Measurements from ENCODE around the gene EFHC2. TPM values are rescaled to one million over a fixed set of nuclear protein-coding genes. Genes with fewer than 3 reads are reported as not detected.

Gene EFHC2
- total and polyA plus RNA-seq, 10 of the 15 experiments (the other 5 are each of a cell fraction or from before 2014, with no cell fraction given) = 0.56 TPM; not detected in 9

DNA sequence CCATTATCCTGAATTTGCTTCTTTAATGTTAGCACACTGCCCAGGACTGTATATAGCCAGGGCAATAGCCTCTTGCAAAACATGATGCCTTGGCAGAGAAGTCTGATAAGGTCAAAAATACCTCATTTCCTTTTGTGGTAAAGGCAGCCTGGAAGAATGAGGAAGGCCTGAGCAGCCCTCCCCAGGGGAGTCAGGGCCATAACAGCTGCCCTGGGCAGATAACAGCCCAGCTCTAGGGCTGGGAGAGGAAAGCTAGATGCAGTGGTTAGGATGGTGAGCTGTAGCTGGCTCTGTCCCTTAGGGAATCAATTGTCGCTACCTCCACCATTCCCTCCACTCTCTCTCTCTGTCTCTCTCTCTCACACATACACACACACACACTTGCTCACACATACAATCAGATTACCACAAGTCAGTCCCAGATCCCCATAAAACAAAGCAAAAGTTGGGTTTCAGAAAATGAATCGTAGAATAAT lies 29.2 kb downstream of the EFHC2 start:
- TF ChIP-seq KDM1A (IDR thresholded peaks at IDR 0.05; ENCODE audit: borderline replicate concordance) (no peak), CREM (IDR thresholded peaks at IDR 0.05; ENCODE audit: low read depth) (no peak), TBL1XR1 (IDR thresholded peaks at IDR 0.05; ENCODE audit: low read depth, low read length) (no peak), ZNF274 (IDR thresholded peaks at IDR 0.05; ENCODE audit: insufficient read depth, insufficient read length) (no peak), CBX3 (IDR thresholded peaks at IDR 0.05; ENCODE audit: borderline replicate concordance, low read depth) (no peak), SUPT20H (IDR thresholded peaks at IDR 0.05; ENCODE audit: borderline replicate concordance, control insufficient read depth, low read depth, low read length) (no peak), HCFC1 (IDR thresholded peaks at IDR 0.05; ENCODE audit: low read length) (no peak), CREB1 (IDR thresholded peaks at IDR 0.05; ENCODE audit: low read depth) (no peak), MXI1 (IDR thresholded peaks at IDR 0.05; ENCODE audit: low read depth, low read length) (no peak), WRNIP1 (IDR thresholded peaks at IDR 0.05; ENCODE audit: borderline replicate concordance, low read depth, low read length) (no peak)
- TF ChIP-seq, protein P1, sequence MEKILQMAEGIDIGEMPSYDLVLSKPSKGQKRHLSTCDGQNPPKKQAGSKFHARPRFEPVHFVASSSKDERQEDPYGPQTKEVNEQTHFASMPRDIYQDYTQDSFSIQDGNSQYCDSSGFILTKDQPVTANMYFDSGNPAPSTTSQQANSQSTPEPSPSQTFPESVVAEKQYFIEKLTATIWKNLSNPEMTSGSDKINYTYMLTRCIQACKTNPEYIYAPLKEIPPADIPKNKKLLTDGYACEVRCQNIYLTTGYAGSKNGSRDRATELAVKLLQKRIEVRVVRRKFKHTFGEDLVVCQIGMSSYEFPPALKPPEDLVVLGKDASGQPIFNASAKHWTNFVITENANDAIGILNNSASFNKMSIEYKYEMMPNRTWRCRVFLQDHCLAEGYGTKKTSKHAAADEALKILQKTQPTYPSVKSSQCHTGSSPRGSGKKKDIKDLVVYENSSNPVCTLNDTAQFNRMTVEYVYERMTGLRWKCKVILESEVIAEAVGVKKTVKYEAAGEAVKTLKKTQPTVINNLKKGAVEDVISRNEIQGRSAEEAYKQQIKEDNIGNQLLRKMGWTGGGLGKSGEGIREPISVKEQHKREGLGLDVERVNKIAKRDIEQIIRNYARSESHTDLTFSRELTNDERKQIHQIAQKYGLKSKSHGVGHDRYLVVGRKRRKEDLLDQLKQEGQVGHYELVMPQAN (conservative IDR thresholded peaks at IDR 0.05) = no peak
- TF ChIP-seq, protein P2, sequence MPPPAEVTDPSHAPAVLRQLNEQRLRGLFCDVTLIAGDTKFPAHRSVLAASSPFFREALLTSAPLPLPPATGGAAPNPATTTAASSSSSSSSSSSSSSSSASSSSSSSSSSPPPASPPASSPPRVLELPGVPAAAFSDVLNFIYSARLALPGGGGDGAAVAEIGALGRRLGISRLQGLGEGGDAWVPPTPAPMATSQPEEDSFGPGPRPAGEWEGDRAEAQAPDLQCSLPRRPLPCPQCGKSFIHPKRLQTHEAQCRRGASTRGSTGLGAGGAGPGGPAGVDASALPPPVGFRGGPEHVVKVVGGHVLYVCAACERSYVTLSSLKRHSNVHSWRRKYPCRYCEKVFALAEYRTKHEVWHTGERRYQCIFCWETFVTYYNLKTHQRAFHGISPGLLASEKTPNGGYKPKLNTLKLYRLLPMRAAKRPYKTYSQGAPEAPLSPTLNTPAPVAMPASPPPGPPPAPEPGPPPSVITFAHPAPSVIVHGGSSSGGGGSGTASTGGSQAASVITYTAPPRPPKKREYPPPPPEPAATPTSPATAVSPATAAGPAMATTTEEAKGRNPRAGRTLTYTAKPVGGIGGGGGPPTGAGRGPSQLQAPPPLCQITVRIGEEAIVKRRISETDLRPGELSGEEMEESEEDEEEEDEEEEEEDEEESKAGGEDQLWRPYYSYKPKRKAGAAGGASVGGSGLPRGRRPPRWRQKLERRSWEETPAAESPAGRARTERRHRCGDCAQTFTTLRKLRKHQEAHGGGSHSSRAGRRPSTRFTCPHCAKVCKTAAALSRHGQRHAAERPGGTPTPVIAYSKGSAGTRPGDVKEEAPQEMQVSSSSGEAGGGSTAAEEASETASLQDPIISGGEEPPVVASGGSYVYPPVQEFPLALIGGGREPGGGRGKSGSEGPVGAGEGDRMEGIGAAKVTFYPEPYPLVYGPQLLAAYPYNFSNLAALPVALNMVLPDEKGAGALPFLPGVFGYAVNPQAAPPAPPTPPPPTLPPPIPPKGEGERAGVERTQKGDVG (CRISPR knock-in tag; IDR thresholded peaks at IDR 0.05) = no peak
- TF ChIP-seq, protein P3, sequence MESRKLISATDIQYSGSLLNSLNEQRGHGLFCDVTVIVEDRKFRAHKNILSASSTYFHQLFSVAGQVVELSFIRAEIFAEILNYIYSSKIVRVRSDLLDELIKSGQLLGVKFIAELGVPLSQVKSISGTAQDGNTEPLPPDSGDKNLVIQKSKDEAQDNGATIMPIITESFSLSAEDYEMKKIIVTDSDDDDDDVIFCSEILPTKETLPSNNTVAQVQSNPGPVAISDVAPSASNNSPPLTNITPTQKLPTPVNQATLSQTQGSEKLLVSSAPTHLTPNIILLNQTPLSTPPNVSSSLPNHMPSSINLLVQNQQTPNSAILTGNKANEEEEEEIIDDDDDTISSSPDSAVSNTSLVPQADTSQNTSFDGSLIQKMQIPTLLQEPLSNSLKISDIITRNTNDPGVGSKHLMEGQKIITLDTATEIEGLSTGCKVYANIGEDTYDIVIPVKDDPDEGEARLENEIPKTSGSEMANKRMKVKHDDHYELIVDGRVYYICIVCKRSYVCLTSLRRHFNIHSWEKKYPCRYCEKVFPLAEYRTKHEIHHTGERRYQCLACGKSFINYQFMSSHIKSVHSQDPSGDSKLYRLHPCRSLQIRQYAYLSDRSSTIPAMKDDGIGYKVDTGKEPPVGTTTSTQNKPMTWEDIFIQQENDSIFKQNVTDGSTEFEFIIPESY (IDR thresholded peaks at IDR 0.05) = no peak
- H3K79me2 ChIP-seq (ENCODE audit: control insufficient read depth, insufficient read depth, low read length) = no peaks in the 10 kb centered on the region
- no peak overlapping the region for H3K4me3 ChIP-seq
- H3K9me3 ChIP-seq (replicated peaks; ENCODE audit: control insufficient read depth, insufficient read depth, low read length) = no peaks in the 10 kb centered on the region
- peak; percentile 40; the same call in 1 of the 3 replicates for ATAC-seq
- SMC1A ChIA-PET (ENCODE audit: uncharacterized antibody, unreplicated experiment) = interaction anchor here (0.6 to 1.3 kb wide), 3 partner anchors 11 to 794 kb away, joined by 3 to 4 read pairs (median 4); no protein-coding TSS in a partner anchor
- no TSS peak for BruUV-seq (replicated peaks)
- 46% methylated on average over 2 of the region's 2 CpGs for WGBS (ENCODE audit: insufficient coverage, insufficient replicate concordance, low lambda C conversion rate, missing lambda C conversion rate)
- H3K27me3 ChIP-seq (replicated peaks in 1 of 2; ENCODE audit: control insufficient read depth in 2 of 2, insufficient read depth in 2 of 2, low read length in 1 of 2) = no peaks in the 10 kb centered on the region; a peak in 1 of 4 replicates
- intact Hi-C loops (cut with micrococcal nuclease; ENCODE audit: unreplicated experiment) = no loop called here
- H3K27ac ChIP-seq (ENCODE audit: control insufficient read depth, insufficient read depth) = no peak overlapping the region
- H3K9ac ChIP-seq (ENCODE audit: control insufficient read depth, insufficient read depth, low read length) = no peak overlapping the region
- no peak overlapping the region for H3K4me2 ChIP-seq (ENCODE audit: control insufficient read depth, insufficient read depth)
- no peaks in the 10 kb centered on the region for H4K20me1 ChIP-seq (ENCODE audit: control insufficient read depth, insufficient read depth)
- H3K36me3 ChIP-seq (ENCODE audit: control insufficient read depth in 2 of 2, insufficient read depth in 2 of 2, low read length in 1 of 2) = no peaks in the 10 kb centered on the region
- H2AFZ ChIP-seq (ENCODE audit: control insufficient read depth, low read depth, low read length) = no peak overlapping the region
- RAD21 ChIA-PET (ENCODE audit: unreplicated experiment) = interaction anchor here (1.1 kb wide), 1 partner anchor 10 kb away, joined by 3 read pairs; no protein-coding TSS in a partner anchor
- POLR2A ChIA-PET = no interaction called here
- no peak for DNase-seq (ENCODE audit: low read depth, low spot score)
- in situ Hi-C loops (cut with MboI) = no loop called here
- H3K4me1 ChIP-seq (ENCODE audit: control insufficient read depth, insufficient read depth, low read length) = no peaks in the 10 kb centered on the region
- CTCF ChIA-PET = interaction anchor here (2.8 kb wide), 1 partner anchor 11 kb away, joined by 7 read pairs; no protein-coding TSS in a partner anchor
- FAIRE-seq = no peak

Data from GM12878 (cell line).